PC-9 (cell line): Measurements from ENCODE around the gene GNB1.

ENCODE experiments used
- CTCF ChIP-seq: fragments of 200-600 bp; sonication (generic); conservative IDR thresholded peaks from 2 replicates; pipeline ENCODE4 v1.6.1; 2017; ENCODE audit warnings: mixed run types, antibody characterized with exemption, mild to moderate bottlenecking, moderate library complexity
- EZH2 ChIP-seq: fragments of 200-600 bp; sonication (generic); IDR thresholded peaks from 2 replicates; pipeline ENCODE4 v1.8.0; 2017; ENCODE audit warnings: antibody characterized with exemption, low read depth

GRCh38 chr1:1892079-1892762 lies 1.3 kb upstream of the GNB1 start:
- TF ChIP-seq CTCF (no peak), EZH2 (no peak)
